T-helper 2 cell treated with Interferon-gamma antibody and Interleukin-4, amounts not matched to agents 100 ng/mL and 5 ng/mL, for 36 hours (primary cell): Measurements from ENCODE around the gene TTC39B. TPM values are rescaled to one million over a fixed set of nuclear protein-coding genes. Genes with fewer than 3 reads are reported as not detected.
"Not testable (repeated sequence)": the region's sequence is repeated elsewhere in the genome, so short reads cannot be mapped to it uniquely, and the experiment has no call there.

Experiments
- intact Hi-C: fragments of 100-400 bp; cut with micrococcal nuclease; formaldehyde crosslinking; loops from one replicate; pipeline ENCODE4 v1.15.1; 2023
- total RNA-seq: library from RNA; stranded (reverse); gene quantifications from 2 replicates; pipeline ENCODE4 v1.2.3, GENCODE V29; 2022

TTC39B gene
- total RNA-seq, 1 donor from 2014 or later: 23.5 TPM

DNA sequence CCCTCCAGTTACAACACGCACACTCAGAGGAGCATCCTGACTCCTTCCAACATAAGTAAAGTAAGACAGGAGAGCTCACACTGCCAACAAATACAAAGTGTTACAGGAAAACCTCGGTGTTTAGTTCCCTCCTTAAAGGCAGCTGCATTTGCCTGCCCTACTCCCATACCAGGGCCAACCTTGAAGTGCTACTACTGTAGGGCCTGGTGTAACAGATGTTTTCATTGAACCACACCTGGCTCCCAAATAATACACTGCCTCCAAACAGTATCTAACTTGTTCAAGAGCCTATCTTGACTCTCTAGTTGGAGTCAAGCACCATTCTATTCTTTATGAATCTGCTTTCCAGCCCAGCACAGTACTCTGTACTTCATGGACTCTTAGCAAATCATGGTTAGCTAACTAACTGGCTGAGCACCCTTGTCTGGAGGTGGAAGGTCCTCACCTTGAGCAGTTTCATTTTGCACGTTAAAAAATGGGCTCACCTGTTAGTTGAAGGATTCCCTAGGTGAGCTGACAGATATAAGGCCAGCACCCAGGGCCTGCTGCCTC lies 34.6 kb downstream of the TTC39B start:
- intact Hi-C loops: loop anchor here (10.0 kb wide), 1 partner anchor 332 kb away; no protein-coding TSS in a partner anchor

DNA sequence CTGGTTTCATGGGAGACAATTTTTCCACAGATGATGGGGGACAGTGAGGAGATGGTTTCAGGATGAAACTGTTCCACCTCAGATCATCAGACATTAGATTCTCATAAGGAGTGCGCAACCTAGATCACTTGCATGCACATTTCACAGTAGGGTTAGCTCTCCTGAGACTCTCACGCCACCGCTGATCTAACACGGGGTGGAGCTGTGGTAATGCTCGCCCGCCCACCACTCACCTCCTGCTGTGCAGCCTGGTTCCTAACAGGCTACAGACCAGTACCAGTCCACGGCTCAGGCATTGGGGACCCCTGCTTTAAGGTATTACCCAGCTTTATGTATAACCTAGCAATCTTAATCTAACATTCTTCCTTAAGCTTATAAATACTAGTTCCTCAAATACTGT lies 35.6 kb downstream of the TTC39B start:
- intact Hi-C loops: loop anchor here (10.0 kb wide), 1 partner anchor 333 kb away; no protein-coding TSS in a partner anchor

DNA sequence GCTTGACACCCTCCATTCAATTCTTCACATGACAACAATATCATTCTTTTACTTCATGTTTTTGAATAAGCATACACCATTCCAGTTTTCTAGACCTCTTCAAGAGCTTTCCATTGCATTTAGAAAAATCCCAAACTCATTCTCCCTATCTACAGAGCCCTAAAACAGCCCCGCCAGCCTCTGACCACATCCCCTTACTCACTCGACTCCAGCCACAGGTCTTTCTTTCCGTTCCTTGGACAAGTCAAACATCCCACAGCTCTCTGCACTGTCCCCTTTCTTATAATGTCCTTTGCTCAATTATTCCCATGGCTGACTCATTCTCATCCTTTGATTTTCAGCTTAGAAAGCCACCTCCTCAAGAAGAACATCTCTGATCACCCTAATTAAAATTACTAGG lies 38.2 kb downstream of the TTC39B start:
- intact Hi-C loops: no loop called here

DNA sequence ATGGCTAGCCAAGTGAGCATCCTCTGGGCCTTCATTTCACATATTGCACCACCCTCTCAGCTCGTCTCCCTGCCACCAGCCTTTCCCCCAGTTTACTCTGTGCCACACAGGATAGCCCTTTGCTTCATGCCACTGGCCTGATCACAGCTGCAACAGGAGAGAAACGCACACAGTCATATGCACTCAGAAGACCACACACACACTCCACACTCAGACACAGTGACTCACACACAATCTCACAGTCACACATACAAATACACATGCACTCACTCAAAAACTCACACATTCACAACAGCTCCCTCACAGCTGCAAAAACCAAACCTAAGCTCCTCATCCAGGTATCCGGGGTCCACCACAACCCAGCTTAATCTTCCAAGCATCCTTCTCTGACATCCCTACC lies 38.7 kb downstream of the TTC39B start:
- intact Hi-C loops: no loop called here

DNA sequence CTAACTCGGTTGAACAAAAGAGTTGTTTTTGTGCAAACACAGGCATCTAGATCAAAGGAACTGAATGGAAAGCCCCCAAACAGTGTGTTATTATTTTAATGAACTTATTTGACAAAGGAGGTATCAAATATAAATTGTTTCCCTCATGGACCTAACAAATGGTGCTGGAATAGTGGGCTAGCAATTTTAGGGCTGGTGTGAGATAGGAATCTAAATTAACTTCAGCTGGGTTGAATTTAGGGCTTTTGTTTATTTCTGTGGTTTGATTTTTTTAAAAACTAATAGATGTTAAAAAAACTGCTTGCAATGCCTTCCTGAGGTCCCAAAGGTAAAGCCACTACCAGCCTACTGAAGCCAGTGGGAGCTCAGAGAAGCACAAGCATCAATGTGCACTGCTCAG lies 42.1 kb downstream of the TTC39B start:
- intact Hi-C loops: no loop called here

DNA sequence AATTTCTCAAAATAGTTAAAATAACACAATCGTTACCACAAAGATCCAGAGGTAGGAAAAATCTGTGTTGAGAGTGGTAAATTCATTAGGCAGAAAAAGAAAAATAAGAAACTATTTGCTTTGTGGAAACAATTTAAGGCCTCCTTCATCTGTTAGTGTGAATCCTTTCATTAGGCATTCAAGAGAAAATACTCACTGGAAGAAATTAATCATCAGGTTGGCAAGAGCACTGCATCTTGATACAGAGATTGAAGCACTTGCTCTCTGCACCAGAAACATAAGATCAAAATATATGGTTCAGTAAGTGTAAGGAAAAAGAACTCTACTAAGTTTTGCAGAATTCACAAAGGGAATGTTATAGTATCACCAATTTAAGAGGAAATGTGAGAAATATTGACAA lies 44.4 kb downstream of the TTC39B start:
- intact Hi-C loops: no loop called here

DNA sequence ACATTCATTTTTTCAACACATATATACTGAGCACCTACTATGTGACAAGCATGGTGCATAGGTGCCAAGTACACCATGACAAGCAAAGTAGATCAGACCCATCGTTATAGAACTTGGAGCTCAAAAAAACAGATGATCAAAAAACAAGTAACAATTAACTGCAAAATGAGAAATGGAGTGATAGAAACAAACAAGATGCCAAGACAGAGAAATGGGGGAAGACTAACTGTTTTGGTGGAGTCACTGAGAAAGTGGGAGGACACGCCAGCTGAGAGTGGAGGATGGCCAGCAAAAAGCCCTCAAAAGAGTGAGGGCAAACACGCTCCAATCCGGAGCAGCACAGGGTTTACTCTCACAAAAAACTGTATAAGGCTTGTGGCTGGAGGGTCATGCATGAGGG lies 50.6 kb downstream of the TTC39B start:
- intact Hi-C loops: no loop called here

DNA sequence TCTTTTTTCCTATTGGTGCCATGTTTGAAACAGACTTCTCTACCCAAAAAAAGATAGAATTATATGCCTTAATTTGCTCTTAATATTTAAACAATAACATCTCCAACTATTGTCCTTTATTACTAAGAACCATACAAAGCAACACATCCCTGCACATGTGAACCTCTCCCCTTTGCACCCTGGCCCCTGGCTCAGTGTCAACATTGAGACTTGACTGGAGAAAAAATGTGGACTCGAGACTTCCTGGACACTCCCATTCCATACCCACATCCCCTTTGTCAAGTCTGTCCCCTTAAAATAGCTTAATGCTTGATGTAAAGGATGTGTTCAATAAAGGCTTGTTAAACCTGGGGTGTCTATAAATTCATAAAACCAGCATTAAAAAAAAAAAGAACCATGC lies 53.2 kb downstream of the TTC39B start:
- intact Hi-C loops: no loop called here

DNA sequence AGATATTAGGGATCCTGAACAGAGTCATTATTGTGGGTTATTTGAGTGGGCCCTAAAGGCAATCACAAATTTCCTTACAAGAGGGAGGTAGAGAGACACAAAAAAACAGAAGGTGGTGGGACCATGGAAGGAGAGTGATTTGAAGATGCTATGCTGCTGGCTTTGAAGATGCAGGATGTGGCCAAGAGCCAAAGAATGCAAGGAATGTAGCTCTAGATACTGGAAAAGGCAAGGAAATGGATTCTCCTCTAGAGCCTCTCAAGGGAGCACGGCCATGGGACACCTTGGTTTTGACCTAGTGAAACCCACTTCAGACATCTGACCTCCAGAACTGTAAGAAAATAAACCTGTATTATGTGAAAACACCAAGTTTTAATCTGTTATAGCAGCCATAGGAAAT lies 53.8 kb downstream of the TTC39B start:
- intact Hi-C loops: no loop called here

DNA sequence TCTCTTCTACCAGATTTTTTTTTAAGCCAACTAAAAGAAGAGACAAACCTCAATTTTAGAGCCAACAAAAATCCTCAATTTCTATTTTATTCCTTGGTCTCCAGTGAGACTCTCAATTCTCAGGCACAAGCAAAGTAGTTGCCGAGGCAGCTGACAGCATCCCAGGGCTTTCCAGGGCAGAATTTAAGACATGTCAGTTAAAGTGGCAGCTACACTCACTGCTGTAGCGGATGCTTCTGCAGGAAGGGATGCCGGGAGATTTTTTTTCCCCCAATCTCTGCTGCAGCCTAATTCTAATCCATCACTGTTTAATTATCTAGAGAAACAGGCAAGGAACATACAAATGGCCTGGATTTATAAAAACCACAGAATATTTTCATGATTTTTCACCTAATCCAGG lies 57.0 kb downstream of the TTC39B start:
- intact Hi-C loops: no loop called here

DNA sequence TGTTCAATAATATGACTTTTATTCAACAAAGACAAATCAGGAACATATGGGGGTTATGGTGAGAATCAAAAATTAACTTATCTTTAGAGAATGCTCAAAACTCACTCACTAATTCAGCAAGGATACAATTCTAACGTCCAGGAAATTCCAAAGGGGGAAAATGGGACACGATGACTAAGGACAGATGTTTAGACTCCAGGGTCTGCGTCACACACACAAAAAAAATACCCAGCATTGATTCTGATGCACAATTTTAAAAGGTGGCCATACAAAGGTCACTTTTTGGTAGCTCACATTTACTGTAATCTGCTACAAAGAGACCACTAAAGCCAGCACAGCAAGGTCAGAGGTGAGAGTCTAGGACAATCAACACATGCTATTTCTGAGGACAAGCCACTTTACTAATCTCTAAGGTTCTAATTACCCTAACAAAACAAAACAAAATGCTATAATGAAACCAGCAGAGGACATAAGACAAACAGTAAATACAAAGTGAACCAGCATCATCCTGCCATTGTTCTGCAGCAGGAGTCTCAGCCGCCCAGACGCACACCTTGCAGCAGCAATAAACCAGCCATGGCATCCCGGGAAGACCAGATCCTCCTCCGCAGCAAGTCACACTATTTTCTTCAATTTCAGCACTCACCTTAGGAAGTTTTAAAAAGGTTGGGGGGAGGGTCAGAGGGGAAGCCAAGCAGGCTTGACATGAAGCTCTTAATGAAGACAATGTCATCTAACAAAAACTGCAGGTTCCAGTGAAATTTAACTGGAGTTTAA lies 57.8 kb downstream of the TTC39B start:
- intact Hi-C loops: no loop called here

DNA sequence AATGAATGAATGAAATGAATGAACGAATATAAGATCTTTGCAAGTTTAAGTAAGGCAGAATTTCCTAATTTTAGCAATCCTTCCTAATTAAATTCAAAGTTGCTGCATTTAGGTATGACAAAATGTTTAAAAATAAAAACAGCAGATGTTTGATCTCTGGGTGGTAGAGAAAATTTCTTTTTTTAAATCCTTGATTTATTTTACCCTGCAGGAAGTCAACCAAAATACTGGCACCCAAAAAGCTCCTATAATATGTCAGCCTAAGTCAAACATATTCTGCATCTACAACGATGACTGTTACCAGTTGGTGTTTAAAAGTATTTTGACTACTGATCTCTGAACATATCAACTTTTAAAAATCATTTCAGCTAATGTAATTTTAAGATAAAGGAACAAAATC lies 58.4 kb downstream of the TTC39B start:
- intact Hi-C loops: no loop called here

DNA sequence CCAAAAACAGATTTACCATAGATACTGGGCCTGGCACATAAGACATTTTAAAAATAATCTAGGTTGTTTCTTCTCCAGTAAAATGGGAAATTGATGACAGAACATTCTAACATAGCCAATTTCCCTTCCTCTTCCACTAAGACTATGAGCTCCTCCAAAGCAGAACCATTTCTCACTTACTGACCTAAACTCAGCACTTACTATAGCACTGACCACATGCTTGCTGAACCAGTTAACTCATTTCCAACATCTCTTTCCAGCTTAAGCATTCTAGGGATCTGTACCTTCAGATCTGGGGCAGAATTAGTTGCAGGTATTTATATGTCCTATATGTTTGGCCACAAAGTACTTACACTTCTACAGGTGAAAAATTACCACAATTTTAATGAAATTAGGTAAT lies 58.9 kb downstream of the TTC39B start:
- intact Hi-C loops: no loop called here

DNA sequence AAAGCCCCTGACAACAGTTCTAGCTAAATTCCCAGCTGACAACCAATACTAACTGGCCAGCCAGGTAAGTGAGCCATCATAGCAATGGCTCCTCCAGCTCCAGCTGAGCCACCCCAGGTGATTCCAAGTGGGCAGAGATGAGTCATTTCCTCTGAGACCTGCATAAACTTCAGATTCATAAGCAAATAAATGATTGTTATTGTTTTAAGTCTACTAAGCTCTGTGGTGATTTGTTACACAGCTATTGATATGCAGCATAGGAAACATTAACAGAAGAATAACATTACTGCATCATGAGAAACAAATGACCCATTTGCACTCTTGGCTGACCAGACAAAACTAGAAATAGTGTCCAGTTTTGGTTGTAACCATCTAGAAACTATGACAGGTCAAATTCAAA lies 60.3 kb downstream of the TTC39B start:
- intact Hi-C loops: no loop called here

DNA sequence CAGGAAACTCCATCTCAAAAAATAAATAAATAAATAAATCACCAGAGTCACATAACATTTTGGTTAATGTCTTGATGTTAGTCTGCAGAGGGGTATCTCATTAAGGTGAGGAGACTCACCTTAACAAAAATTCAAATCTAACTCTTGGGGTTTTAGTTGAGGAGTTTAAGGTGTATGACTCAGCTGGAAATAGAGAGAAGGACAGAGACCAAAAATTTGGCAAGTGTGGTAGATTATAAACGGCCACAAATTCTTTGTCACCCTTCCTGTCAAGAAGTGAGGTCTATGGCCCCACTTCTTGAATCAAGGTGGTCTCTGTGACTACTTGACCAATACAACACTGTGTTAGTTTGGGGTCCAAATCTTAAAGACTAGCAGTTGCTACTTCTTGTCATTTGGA lies 60.8 kb downstream of the TTC39B start:
- intact Hi-C loops: no loop called here

DNA sequence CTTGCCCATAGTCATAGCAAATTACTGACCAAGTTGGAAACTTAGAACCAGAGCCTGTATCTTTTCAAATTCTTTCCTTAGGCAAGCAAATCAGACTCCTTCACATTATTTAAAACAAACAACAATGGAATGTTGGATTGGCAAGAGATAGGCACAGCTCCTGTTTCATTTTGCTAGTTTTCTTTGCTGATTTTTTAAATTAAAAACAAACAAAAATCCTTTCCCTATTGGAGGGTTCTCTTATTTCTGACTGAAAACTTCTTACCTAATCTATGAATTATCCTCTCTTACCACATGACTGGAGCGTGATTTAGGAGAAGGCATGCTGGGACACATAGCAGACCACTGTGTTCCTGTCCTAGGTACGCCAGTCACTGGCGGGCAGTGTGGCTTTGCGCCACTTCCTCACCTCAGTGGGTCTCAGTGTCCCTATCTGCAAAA lies 63.0 kb downstream of the TTC39B start:
- intact Hi-C loops: no loop called here

DNA sequence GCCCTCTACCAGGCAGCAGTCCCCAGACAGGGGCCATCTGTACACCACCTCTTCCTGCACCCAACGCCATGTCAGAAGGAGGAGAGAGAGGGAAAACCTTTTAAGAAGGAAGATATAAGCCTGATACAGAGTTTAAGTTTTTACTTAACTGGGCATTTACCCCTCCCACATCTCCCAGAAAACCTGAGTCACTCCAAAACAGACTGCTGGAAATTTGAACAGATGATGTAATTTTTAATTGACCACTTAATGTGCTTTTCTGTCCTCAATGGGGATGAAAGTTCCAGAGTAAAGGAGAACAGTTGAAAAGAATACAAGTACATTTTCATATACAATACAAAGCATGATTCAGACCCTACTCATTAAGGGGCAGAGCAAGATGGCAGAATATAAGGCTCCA lies 63.9 kb downstream of the TTC39B start:
- intact Hi-C loops: no loop called here

DNA sequence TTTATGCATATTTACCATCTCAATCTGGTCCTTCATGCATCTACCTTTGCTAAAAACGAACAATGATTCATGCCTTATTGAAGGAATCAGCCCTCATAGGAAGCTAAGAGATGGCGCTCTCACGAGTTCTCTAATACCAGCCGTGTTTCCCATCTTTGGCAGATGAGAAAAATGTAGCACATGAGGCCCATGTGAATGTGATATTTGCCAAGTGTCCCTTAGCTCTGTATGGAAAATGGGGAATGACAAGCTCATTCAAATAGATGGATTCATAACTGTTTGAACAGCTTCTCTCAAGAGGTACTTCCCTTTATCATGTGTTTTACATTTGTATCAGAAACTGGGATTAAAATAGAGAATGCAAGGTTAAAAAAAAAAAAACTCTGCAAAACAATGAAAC lies 66.1 kb downstream of the TTC39B start:
- intact Hi-C loops: no loop called here

DNA sequence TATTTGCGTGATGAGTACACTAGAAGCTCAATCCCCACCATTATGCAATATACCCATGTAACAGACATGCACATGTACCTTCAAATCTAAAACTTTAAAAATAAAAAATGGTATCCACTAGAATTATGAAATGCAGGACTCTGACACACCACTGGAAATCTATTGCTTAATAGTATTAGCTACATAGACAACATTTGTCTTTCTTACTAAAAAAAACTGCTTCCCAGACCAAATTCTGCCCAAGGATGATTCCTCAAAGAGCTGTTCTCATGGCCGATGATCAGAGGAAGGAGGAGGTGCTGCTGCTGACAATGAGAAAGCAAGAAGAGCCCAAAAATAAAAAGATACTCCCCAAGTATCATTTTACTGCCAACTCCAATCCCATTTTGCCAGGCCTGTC lies 67.2 kb downstream of the TTC39B start:
- intact Hi-C loops: no loop called here

DNA sequence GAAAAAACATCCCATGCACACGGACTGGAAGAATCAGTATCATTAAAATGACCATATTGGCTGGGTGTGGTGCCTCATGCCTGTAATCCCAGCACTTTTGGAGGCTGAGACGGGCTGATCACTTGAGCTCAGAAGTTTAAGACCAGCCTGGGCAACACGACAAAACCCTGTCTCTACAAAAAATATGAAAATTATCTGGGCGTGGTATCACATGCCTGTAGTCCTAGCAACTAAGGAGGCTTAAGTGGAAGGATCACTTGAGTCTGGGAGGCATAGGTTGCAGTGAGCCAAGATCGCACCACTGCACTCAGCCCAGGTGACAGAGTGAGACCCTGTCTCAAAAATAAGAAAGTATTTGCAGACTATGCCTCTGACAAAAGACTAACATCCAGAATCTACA lies 68.4 kb downstream of the TTC39B start:
- intact Hi-C loops: no loop called here

DNA sequence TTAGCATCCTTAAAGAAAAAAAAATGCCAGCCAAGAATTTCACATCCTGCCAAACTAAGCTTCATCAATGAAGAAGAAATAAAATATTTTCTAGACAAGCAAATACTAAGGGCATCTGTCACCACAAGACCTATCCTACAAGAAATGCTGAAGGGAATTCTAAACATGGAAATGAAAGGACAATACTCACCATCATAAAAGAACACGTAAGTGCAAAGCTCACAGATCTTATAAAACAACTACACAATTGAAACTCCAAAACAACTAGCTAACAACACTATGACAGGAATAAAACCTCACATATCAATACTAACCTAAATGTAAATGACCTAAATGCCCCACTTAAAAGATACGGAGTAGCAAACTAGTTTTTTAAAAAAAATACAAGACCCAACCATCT lies 71.4 kb downstream of the TTC39B start:
- intact Hi-C loops: no loop called here

DNA sequence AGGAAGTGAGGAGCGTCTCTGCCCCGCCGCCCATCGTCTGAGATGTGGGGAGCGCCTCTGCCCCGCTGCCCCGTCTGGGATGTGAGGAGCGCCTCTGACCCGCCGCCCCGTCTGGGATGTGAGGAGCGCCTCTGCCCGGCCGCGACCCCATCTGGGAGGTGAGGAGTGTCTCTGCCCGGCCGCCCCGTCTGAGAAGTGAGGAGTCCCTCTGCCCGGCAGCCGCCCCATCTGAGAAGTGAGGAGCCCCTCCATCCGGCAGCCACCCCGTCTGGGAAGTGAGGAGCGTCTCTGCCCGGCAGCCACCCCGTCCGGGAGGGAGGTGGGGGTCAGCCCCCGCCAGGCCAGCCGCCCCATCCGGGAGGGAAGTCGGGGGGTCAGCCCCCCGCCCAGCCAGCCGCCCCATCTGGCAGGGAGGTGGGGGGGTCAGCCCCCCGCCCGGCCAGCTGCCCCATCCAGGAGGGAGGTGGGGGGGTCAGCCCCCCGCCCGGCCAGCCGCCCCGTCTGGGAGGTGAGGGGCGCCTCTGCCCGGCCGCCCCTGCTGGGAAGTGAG lies 73.0 kb downstream of the TTC39B start:
- intact Hi-C loops: not testable (repeated sequence)

DNA sequence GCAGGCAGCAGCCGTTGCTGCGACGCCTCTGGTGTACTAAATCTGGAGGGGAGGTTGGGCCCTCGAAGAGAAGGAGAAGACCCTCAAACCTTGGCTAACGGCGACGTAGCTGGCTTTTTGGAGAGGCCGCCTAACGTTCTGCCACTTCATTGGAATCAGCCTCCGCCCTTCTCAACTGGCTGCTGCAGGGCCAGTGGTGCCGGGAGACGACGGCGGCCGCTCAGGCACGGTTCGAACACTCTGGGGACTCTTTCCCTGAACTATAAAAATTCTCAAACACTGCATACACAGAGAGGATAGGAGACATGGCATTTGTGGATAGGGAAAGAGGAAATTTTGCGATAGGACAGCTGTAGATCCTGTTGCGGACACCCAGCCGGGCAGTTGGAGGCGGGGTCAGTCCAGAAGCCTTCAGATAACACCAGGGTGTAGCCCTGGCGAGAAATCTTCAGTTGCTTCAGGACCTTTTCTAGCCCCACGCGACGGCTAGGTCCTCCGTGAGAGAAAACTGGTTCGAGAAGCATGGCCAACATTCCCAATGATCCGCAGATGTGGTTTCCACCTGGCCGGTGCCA lies 74.2 kb downstream of the TTC39B start:
- intact Hi-C loops: not testable (repeated sequence)
